ENCODE results near the gene RNF167. TPM values are rescaled to one million over a fixed set of nuclear protein-coding genes. Genes with fewer than 3 reads are reported as not detected.
A peak's percentile ranks its signal among the peaks of the same experiment; 100 is the strongest.

Gene RNF167
- total and polyA plus RNA-seq, 2 of the 13 experiments (the other 11 are each of a cell fraction or from before 2014, with no cell fraction given): 44.1 to 45.4 TPM

- no peak for TF ChIP-seq MLLT10 (CRISPR knock-in tag; IDR thresholded peaks at IDR 0.05)
- no peak for TF ChIP-seq ZNF10 (CRISPR knock-in tag; IDR thresholded peaks at IDR 0.05; ENCODE audit: borderline replicate concordance, low read depth)
- TF ChIP-seq NR3C1 (CRISPR knock-in tag; IDR thresholded peaks at IDR 0.05): no peak
- no peak for TF ChIP-seq HMG20A (CRISPR knock-in tag; IDR thresholded peaks at IDR 0.05; ENCODE audit: borderline replicate concordance)
- no peak for TF ChIP-seq ZNF512 (CRISPR knock-in tag; IDR thresholded peaks at IDR 0.05)
- no peak for TF ChIP-seq LCORL (IDR thresholded peaks at IDR 0.05)
- TF ChIP-seq LCORL (CRISPR knock-in tag; IDR thresholded peaks at IDR 0.05): no peak
- TF ChIP-seq ZNF891 (CRISPR knock-in tag; IDR thresholded peaks at IDR 0.05): 0 out of 2 replicates have a peak, but pooled peaks have one; percentile 4
- no peak for TF ChIP-seq ZNF496 (CRISPR knock-in tag; IDR thresholded peaks at IDR 0.05; ENCODE audit: insufficient replicate concordance)
- TF ChIP-seq SPEN (CRISPR knock-in tag; IDR thresholded peaks at IDR 0.05; ENCODE audit: low read depth): no peak; the same call in 1 of the 2 replicates
- TF ChIP-seq ZNF282 (IDR thresholded peaks at IDR 0.05; ENCODE audit: partially characterized antibody): no peak
- TF ChIP-seq RELA (CRISPR knock-in tag; IDR thresholded peaks at IDR 0.05): no peak
- no peak for TF ChIP-seq PCBP2 (optimal IDR thresholded peaks at IDR 0.05; ENCODE audit: low read depth, low read length, poor library complexity, severe bottlenecking)
- TF ChIP-seq MYNN (CRISPR knock-in tag; IDR thresholded peaks at IDR 0.05; ENCODE audit: low read depth): no peak
- no peak for TF ChIP-seq POGK (CRISPR knock-in tag; conservative IDR thresholded peaks at IDR 0.05)
- no peak for TF ChIP-seq EZH2 (conservative IDR thresholded peaks at IDR 0.05; ENCODE audit: low read depth, low read length)
- no peak for TF ChIP-seq SP1 (IDR thresholded peaks at IDR 0.05)
- TF ChIP-seq SP1 (CRISPR knock-in tag; IDR thresholded peaks at IDR 0.05): no peak
- no peak for TF ChIP-seq JARID2 (CRISPR knock-in tag; IDR thresholded peaks at IDR 0.05; ENCODE audit: insufficient replicate concordance)
- TF ChIP-seq ZNF264 (CRISPR knock-in tag; IDR thresholded peaks at IDR 0.05): no peak
- no peak for TF ChIP-seq U2AF1 (optimal IDR thresholded peaks at IDR 0.05; ENCODE audit: low read depth, low read length)
- no peak for TF ChIP-seq FOXP4 (CRISPR knock-in tag; IDR thresholded peaks at IDR 0.05)
- TF ChIP-seq ZBTB49 (CRISPR knock-in tag; IDR thresholded peaks at IDR 0.05; ENCODE audit: borderline replicate concordance): no peak
- TF ChIP-seq KLF16 (CRISPR knock-in tag; IDR thresholded peaks at IDR 0.05): no peak
These were observed 28.5 kb downstream of the RNF167 start (continued) for GRCh38 chr17:4968486-4969046.

All from HepG2 (cell line).